A549 (cell line): ENCODE results near the gene ZNF57.

ENCODE experiments used
- CBX2 ChIP-seq: fragments of 200-600 bp; sonication (generic); IDR thresholded peaks from 2 replicates; pipeline ENCODE4 v1.6.1; 2016; ENCODE audit warnings: low read depth, mild to moderate bottlenecking, borderline replicate concordance
- CHD2 ChIP-seq: fragments of 150-350 bp; IDR thresholded peaks from 2 replicates; pipeline ENCODE4 v1.6.1; 2014; ENCODE audit warnings: low read length; ENCODE audit not compliant: partially characterized antibody
- EP300 ChIP-seq, 2 experiments: fragments of >200 bp; sonication (Bioruptor Twin); formaldehyde crosslinking; IDR thresholded peaks; 2 replicates in 1 of 2; 3 replicates in 1 of 2; pipeline ENCODE4 v1.6.1; 2016 to 2017
- FOSB ChIP-seq: fragments of 250-450 bp; sonication (Bioruptor Pico); IDR thresholded peaks from 2 replicates; pipeline ENCODE4 v1.5.0; 2020; ENCODE audit warnings: mild to moderate bottlenecking, moderate library complexity
- JUNB ChIP-seq: fragments of >200 bp; sonication (Bioruptor Twin); formaldehyde crosslinking; IDR thresholded peaks from 2 replicates; pipeline ENCODE4 v1.6.1; 2016
- KDM1A ChIP-seq: fragments of 200-600 bp; sonication (generic); IDR thresholded peaks from 2 replicates; pipeline ENCODE4 v1.6.1; 2016; ENCODE audit warnings: low read depth, mild to moderate bottlenecking
- POLR2A ChIP-seq: IDR thresholded peaks from 2 replicates; pipeline ENCODE4 v1.6.1; 2012; ENCODE audit warnings: mild to moderate bottlenecking, low read length
- RAD21 ChIP-seq, 2 experiments: fragments of >200 bp in 1 of 2; sonication (Bioruptor Twin) in 1 of 2; formaldehyde crosslinking in 1 of 2; IDR thresholded peaks in 1 of 2; conservative IDR thresholded peaks in 1 of 2; 2 replicates in 1 of 2; 3 replicates in 1 of 2; pipeline ENCODE4 v1.6.1; 2012 to 2018; ENCODE audit warnings: inconsistent platforms in 1 of 2
- RARB ChIP-seq: fragments of 250-450 bp; sonication (Bioruptor Pico); IDR thresholded peaks from 2 replicates; pipeline ENCODE4 v1.8.0; 2021; ENCODE audit warnings: mild to moderate bottlenecking, moderate library complexity
- TF ChIP-seq, protein P1 (sequence below): fragments of >200 bp; sonication (Bioruptor Twin); formaldehyde crosslinking; IDR thresholded peaks from 3 replicates; pipeline ENCODE4 v1.5.1; 2016
- TF ChIP-seq, protein P2 (sequence below): fragments of 250-450 bp; sonication (Bioruptor Pico); IDR thresholded peaks from 2 replicates; pipeline ENCODE4 v1.5.0; 2021; ENCODE audit warnings: mild to moderate bottlenecking, moderate library complexity, borderline replicate concordance
- TF ChIP-seq, protein P3 (sequence below): fragments of >200 bp; sonication (Bioruptor Twin); formaldehyde crosslinking; IDR thresholded peaks from 3 replicates; pipeline ENCODE4 v1.6.1; 2016
- TF ChIP-seq, protein P4 (sequence below): fragments of >200 bp; sonication (Bioruptor Twin); formaldehyde crosslinking; IDR thresholded peaks from 2 replicates; pipeline ENCODE4 v1.6.1; 2016
- TF ChIP-seq, protein P5 (sequence below): fragments of 450-650 bp; IDR thresholded peaks from 2 replicates; pipeline ENCODE4 v1.6.1; 2014; ENCODE audit warnings: antibody characterized with exemption

DNA sequence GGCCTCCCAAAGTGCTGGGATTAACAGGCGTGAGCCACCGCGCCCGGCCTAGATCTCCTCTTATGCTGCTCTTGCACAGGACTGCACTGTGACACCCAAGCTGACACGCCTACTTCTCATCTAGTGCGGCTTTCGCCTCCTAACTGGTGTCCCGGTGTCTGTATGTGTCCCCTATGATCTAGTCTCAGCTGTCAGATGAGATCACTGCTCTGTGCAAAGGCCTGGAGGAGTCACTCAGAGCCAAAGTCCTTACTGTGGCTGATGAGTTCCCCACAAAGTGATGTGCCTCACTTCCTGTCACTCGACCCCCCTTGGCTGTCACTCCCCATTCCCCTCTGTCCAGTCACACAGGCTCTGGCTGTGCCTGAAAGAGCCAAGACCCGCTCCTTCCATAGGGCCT is 31.1 kb upstream of the ZNF57 start:
- TF ChIP-seq RARB (CRISPR knock-in tag) = no peak
- no peak for TF ChIP-seq POLR2A
- no peak for TF ChIP-seq JUNB
- TF ChIP-seq CHD2 = no peak
- TF ChIP-seq, protein P1, sequence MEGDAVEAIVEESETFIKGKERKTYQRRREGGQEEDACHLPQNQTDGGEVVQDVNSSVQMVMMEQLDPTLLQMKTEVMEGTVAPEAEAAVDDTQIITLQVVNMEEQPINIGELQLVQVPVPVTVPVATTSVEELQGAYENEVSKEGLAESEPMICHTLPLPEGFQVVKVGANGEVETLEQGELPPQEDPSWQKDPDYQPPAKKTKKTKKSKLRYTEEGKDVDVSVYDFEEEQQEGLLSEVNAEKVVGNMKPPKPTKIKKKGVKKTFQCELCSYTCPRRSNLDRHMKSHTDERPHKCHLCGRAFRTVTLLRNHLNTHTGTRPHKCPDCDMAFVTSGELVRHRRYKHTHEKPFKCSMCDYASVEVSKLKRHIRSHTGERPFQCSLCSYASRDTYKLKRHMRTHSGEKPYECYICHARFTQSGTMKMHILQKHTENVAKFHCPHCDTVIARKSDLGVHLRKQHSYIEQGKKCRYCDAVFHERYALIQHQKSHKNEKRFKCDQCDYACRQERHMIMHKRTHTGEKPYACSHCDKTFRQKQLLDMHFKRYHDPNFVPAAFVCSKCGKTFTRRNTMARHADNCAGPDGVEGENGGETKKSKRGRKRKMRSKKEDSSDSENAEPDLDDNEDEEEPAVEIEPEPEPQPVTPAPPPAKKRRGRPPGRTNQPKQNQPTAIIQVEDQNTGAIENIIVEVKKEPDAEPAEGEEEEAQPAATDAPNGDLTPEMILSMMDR = no peak
- TF ChIP-seq, protein P2, sequence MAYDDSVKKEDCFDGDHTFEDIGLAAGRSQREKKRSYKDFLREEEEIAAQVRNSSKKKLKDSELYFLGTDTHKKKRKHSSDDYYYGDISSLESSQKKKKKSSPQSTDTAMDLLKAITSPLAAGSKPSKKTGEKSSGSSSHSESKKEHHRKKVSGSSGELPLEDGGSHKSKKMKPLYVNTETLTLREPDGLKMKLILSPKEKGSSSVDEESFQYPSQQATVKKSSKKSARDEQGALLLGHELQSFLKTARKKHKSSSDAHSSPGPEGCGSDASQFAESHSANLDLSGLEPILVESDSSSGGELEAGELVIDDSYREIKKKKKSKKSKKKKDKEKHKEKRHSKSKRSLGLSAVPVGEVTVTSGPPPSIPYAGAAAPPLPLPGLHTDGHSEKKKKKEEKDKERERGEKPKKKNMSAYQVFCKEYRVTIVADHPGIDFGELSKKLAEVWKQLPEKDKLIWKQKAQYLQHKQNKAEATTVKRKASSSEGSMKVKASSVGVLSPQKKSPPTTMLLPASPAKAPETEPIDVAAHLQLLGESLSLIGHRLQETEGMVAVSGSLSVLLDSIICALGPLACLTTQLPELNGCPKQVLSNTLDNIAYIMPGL (CRISPR knock-in tag) = no peak
- TF ChIP-seq, protein P3, sequence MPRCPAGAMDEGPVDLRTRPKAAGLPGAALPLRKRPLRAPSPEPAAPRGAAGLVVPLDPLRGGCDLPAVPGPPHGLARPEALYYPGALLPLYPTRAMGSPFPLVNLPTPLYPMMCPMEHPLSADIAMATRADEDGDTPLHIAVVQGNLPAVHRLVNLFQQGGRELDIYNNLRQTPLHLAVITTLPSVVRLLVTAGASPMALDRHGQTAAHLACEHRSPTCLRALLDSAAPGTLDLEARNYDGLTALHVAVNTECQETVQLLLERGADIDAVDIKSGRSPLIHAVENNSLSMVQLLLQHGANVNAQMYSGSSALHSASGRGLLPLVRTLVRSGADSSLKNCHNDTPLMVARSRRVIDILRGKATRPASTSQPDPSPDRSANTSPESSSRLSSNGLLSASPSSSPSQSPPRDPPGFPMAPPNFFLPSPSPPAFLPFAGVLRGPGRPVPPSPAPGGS = no peak
- TF ChIP-seq, protein P4, sequence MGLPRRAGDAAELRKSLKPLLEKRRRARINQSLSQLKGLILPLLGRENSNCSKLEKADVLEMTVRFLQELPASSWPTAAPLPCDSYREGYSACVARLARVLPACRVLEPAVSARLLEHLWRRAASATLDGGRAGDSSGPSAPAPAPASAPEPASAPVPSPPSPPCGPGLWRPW = no peak
- TF ChIP-seq RAD21 (conservative IDR thresholded peaks at IDR 0.05 in 1 of 2, IDR thresholded peaks at IDR 0.05 in 1 of 2) = no peak
- TF ChIP-seq EP300 (IDR thresholded peaks at IDR 0.05) = no peak
- TF ChIP-seq CBX2 = no peak
- no peak for TF ChIP-seq FOSB (CRISPR knock-in tag)
- TF ChIP-seq, protein P5, sequence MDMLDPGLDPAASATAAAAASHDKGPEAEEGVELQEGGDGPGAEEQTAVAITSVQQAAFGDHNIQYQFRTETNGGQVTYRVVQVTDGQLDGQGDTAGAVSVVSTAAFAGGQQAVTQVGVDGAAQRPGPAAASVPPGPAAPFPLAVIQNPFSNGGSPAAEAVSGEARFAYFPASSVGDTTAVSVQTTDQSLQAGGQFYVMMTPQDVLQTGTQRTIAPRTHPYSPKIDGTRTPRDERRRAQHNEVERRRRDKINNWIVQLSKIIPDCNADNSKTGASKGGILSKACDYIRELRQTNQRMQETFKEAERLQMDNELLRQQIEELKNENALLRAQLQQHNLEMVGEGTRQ = no peak
- TF ChIP-seq KDM1A = no peak
